ENCODE data around the gene PIGT.

GRCh38 chr20:45429618-45430017, 13.7 kb downstream of the PIGT start:
- TF ChIP-seq CTCF (conservative IDR thresholded peaks at IDR 0.05; ENCODE audit: low read depth, low read length) (no peak), MAFK (IDR thresholded peaks at IDR 0.05; ENCODE audit: low read depth, low read length) (no peak), USF2 (IDR thresholded peaks at IDR 0.05; ENCODE audit: low read depth, low read length) (no peak), POLR2A (IDR thresholded peaks at IDR 0.05; ENCODE audit: low read depth, low read length) (no peak), RFX5 (IDR thresholded peaks at IDR 0.05; ENCODE audit: low read depth, low read length) (no peak), ELK1 (IDR thresholded peaks at IDR 0.05; ENCODE audit: borderline replicate concordance, low read depth, low read length) (no peak), RCOR1 (IDR thresholded peaks at IDR 0.05; ENCODE audit: insufficient replicate concordance, low read length) (no peak), MXI1 (IDR thresholded peaks at IDR 0.05; ENCODE audit: borderline replicate concordance, low read depth, low read length) (no peak)

Data from IMR-90 (cell line).